NCI-H446 treated with DMSO at 0.1 percent for 48 hours (cell line): ENCODE results near the gene ZBED1.
"Not testable (repeated sequence)": the region's sequence is repeated elsewhere in the genome, so short reads cannot be mapped to it uniquely, and the experiment has no call there.

ENCODE experiments used
- DNase-seq: peaks from one replicate; lab custom pipeline; 2025; lab: John Stamatoyannopoulos, UW

ZBED1 gene

DNA sequence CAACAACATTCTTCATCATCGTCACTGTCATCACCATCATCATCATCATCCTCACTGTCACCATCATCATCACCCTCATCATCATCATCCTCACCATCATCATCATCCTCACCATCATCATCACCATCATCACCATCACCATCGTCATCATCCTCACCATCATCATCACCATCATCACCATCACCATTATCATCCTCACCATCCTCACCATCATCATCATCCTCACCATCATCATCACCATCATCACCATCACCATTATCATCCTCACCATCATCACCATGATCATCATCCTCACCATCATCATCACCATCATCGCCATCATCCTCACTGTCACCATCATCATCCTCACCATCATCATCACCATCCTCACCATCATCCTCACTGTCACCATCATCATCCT lies 18.9 kb upstream of the ZBED1 start:
- DNase-seq = not testable (repeated sequence)

DNA sequence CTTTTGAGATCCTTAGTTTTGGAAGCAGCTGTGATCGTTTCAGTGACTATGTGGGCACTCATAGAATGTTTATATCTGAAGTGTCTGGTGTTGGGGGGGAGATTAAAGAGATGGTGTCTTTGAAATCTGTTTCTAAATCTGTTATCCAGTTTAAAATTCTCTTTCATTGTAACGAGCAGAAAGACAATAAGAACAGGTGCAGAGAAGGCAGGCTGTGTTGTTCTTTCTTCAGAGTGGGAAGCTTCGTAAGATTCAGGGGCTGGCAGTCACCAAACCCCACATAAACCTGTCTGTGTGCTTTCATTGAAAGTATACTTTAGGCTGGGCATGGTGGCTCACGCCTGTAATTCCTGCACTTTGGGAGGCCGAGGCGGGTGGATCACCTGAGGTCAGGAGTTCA lies 16.3 kb upstream of the ZBED1 start:
- DNase-seq = no peak

DNA sequence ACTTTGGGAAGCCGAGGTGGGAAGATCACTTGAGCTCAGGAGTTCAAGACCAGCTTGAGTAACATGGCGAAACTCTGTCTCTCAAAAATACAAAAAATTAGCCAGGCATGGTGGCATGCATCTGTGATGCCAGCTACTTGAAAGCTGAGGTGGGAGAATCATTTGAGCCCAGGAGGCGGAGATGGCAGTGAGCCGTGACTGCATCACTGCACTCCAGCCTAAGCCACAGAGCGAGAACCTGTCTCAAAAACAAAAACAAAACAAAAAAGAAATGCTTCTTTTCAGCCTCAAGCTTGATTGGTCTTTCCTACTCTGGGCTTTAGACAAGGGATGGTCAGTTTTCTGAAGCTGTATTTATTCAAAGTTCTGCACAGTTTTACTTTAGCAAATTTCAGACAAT lies 15.8 kb upstream of the ZBED1 start:
- DNase-seq = no peak

DNA sequence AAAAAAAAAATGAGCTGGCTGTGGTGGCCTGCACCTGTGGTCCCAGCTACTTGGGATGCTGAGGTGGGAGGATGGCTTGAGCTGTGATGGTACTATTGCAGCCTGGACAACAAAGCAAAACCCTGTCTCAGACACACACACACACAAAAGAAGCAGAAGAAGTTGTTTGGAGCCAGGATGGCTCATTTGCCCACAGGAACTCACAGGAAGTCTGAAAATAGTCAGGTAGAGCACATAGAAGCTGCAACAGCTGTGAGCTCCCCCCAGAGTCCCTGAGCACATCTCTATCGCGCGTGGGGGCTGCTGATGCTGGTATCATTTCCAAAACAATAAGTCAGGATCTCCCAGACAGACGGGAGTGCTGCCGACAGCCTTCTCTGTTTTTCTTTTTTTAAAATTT lies 13.4 kb upstream of the ZBED1 start:
- no peak for DNase-seq

DNA sequence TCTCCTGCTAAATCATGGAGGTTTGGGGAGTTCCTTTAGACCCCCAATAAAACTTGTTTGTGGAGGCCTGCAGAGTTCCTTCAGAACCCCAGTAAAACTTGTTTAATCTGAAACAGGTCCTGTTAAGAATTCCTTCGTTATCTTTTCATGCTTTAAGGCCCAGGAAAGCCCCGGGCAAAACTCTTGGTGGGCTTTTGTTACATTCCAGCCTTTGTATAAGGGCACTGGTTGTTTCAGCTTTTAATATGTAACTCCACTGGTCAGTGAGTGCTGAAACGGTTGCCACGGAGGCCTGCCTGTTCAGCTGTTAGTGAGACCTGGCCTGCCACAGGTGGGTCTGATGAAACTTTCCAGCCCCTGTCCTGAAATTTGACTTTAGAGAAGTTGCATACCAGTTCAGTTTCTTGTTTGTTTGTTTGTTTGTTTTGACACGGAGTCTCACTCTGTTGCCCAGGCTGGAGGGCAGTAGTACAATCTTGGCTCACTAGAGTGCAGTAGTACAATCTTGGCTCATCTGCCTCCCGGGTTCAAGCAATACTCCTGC lies 12.4 kb upstream of the ZBED1 start:
- no peak for DNase-seq

DNA sequence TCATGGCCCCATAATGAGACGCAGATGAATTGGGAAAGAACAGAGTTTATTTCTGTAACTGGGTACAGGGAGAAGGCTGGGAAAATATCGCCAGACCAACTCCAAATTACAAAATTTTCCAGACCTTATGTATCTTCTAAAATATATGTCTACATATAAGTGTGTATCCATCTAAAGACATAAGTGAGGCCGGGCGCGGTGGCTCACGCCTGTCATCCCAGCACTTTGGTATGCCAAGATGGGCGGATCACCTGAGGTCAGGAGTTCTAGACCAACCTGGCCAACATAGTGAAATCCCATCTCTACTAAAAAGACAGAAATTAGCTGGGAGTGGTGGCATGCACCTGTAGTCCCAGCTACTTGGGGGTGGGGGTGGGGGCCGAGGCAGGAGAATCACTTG lies 11.7 kb upstream of the ZBED1 start:
- no peak for DNase-seq

DNA sequence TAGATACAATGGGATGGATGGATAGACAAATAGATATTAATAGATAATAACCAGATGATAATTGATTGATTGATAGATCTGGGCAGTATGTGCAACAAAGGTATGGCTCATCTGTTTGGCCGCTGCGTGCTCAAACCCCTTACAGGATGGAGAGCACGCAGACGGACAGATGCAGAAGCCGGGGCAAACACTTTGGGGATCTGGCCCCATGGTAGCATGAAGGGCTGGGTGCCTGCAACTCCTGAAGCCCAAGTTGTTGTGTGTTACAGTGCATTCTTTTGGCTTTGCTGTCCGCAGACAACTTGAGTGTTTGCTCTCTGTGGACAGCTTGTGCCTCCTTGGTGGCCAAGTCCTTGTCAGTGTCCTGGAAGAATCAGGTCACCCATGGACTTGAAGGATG lies 10.6 kb upstream of the ZBED1 start:
- DNase-seq = no peak

DNA sequence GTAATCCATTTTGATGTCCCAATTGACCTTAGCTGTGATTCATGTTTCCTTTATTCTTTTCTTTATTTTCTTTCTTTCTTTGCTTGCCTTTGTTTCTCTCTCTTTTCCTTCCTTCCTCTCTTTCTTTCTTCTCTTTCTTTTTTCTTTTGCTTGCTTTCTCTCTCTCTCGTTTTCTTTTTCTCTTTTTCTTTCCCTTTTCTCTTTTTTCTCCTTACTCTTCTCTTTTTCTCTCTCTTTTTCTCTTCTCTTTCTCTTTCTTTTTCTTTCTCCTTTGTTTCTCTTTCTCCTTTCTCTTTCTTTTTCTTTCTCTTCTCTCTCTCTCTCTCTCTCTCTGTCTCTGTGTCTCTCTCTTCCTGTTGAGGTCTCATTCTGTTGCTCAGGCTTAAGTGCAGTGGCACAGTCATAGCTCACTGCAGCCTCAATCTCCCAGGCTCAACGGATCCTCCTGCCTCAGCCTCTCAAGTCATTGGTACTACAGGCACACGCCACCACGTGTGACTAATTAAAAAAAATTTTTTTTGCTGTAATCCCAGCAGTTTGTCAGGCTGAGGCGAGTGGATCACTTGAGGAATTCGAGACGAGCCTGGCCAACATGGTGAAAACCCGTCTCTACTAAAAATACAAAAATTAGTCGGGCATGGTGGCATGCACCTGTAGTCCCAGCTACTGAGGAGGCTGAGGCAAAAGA lies 8.0 kb upstream of the ZBED1 start:
- DNase-seq = no peak

DNA sequence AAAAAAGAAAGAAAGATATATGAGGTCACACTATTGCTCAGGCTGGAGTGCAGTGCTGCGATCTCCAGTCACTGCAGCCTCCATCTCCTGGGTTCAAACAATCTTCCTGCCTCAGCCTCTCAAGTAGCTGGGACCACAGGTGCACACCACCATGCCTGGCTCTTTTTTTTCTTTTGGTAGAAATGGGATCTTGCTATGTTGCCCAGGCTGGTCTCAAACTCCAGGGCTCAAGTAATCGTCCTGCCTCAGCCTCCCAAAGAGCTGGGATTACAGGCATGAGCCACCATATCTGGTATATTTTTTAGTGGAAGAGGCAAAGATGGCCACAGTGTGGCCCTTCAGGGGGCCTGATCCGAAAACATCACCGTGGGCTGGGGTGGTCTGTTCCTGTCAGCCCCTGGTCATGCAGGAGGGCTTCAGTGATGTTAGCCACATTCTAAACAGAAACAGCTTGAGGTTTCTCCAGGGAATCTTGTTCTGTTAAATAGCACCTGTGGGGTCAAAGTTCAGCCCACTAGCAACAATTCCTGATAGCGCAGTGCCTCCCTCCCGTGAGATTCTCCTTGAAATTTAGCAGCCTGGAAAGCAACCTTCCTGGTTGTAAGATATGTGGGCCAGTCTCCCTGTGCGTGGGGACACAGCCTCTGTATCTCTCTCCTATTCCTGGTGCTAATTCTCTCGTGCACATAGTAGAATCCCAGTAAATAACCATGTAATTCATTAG lies 7.3 kb upstream of the ZBED1 start:
- no peak for DNase-seq

DNA sequence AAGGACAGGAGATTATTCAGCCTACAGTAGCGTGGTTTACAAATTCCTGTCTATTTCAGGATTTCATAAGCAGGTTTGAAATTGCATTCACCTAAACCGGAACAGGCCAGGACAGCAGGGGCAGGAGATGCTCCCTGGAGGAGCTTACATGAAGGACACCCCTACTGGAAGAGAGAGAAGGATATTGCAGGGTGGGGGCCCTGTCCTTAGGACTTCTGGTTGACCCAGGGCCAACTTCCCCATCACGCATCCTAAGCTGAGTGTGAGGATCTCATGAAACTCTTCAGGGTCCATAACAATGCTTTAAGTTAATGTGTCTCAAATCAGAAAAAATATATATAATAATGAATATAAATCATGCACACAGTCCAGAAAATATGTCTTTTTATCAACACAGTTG lies 6.4 kb upstream of the ZBED1 start:
- DNase-seq = no peak

DNA sequence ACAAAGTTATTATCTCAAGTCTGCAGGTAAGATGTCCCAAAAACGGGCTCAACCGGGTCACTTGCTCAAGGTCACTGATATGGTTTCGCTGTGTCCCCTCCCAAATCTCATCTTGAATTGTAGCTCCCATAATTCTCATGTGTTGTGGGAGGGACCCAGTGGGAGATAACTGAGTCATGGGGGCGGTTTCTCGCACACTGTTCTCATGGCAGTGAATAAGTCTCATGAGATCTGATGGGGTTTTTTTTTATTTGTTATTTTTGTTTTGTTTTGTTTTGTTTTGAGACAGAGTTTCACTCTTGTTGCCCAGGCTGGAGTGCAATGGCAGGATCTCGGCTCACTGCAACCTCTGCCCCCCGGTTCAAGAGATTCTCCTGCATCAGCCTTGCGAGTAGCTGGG lies 4.6 kb upstream of the ZBED1 start:
- DNase-seq = not testable (repeated sequence)

DNA sequence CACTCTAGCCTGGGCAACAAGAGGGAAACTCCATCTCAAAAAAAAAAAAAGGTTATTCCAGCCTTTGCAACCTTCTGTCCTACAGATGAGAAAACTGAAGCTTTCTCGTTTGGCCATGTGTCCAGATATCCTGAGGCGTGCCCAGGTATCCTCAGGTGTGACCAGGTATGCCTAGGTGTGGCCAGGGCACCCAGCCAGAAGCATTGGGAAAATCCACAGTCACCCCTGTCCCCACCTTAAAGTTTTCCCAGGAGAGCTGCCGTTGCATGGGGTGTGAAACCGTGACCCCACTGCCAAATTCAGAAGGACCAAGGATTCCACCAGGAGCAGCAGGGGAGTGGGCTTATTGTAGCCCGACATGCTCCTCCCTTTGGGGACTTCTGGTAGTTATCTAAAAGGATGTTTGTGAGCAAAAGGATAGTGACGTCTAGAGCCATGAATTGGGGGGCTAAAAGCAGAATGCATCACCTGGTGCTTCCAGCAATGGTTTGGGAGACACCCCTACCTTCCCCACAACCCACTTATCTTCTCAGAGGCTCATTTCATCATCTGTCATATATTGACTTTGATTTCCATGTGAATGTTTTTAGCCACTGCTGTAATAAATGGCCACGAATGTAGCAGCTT lies 4.0 kb upstream of the ZBED1 start:
- no peak for DNase-seq

DNA sequence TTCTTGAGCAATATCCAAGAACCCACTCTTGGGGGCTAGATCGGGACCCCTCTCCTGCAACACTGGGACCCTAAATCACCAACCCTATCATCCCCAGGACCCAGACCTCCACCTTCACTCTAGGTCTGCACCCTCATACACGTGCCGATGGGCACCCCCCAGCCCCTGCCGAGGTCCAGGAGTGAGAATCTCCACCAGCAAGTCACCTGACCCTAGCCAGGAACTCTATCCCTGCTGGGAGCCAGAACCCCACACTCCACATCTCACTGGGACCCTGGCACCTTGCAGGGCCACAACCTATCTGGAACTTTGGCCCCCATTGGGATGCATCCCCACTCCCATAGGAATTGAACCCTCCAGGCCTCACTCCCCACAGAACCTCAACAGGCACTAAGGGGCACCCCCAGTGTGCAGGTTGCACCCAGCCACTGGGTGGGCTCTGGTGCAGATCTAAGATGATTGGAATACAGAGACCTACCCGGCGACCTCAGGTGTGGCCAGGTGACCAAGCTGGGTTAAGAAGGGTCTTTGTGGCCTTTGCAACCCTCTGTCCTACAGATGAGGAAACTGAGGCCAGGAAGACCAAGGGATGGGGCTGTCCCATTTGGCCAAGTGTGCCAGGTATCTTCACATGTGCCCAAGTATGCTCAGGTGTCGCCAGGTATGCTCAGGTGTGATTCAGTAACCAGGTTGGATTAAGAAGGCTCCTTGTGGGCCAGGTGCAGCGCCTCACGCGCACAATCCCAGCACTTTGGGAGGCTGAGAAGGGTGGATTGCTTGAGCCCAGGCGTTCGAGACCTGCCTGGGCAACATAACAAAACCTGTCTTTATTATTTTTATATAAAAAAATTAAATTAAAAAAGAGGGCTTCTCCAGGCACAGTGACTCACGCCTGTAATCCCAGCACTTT lies 3.1 kb upstream of the ZBED1 start:
- DNase-seq = no peak

DNA sequence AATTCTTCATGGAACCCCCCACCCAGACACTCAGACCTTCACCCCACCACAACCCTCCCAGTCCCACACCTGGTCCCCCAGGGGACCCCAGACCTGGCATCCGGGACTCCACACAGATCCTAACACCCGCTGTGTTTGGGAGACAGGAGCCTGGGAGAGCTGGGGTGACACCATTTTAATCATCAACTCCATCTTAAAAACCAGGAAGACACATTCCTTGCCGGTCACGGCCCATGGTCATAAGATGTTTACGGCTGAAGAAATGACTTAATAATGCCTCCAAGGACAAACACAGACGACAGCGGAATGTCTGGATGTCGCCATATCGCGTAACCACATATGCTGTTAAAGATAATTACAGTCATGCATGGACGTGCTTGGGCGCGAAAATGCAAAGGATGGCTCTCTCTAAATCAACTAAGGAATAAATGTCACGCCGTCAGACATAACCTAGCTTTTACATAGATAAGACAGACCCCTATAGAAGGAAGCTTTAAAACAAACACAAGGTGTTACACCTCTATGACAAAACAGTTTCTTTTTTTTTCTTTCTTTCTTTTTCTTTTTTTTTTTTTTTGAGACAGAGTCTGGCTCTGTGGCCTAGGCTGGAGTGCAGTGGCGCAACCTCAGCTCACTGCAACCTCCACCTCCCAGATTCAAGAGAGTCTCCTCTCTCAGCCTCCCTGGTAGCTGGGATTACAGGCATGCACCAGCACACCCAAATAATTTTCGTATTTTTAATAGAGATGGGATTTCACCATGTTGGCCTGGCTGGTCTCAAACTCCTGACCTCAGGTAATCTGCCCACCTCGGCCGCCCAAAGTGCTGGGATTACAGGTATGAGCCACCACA lies 2.1 kb upstream of the ZBED1 start:
- DNase-seq = no peak

DNA sequence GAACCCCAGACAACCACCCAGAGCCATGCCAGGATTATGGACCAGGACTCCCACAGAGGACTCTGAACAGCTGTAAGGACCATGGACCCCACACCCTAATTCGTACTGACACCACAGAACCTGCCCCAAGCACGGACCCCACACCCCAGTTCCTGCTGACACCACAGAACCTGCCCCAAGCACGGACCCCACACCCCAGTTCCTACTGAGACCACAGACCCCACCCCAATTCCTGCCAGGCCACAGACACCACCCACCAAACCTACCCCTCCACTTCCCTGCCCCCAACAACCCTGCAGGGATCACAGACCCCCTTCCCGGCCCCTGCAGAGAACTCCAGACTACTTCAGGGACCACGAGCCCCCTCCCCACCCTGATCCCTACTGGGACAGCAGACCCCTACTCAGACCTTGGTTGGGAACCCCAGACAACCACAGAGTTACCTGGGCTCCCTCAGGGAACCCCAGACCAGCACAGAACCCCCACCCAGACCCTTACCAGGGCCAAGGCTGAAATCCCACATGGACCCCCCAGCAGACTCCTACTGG lies 1.4 kb upstream of the ZBED1 start:
- DNase-seq = no peak

DNA sequence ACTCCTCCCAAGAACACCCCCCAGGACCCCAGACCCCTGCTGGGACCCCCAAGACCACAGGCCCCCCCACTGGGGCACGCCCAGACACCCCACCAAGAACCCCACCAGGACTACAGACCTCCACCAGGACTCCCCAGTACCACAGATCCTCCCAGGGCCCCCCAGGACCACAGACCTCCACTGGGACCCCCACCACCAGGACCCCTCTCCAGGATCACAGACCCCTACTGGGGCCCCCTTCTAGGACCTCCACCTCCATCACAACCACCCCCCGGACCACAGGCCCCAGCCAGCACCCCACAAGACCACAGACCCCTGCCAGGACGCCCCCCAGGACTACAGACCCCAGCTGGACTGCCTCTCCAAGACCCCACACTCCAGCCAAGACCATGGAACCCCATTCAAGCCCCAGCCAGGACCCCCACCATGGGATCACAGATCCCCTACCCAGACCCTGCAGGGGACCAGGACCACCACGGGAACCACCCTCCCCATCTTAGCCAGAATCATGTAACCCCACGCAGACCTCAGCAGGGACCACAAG lies 855 bp upstream of the ZBED1 start:
- no peak for DNase-seq

DNA sequence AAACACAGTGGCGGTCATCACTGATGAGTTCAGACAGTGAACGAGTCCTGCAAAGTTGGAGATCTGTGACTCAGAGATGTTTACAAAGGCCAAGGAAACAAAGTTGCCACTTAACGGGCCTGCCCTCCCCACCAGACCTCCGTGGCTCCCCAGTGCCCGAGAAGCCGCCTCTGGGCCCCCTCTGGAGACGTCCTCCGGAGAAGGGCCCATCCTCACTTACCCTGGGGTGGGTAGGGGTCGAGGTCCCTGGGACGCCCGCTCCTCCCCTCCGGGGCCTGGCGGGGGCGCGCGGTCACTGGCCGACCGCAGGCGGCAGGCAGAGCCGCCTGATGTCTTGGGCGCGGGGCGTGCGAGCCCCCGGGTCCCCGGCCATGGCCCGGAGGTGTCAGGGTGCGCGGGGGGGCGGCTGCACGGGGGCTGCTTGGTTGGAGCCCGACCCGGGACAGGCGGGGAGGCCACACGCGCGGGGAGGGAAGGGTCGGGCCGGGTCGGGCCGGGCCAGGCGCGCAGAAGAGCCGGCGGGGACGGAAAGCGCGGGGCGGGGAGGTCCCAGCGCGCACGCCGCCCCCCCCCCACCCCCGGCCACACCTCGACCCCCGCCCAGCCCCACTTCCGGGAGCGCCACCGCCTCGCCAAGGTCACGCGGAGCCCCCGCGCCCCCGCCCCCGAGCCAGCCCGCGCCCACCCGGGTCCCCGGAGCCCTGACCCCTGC lies 529 bp downstream of the ZBED1 start:
- no peak for DNase-seq

DNA sequence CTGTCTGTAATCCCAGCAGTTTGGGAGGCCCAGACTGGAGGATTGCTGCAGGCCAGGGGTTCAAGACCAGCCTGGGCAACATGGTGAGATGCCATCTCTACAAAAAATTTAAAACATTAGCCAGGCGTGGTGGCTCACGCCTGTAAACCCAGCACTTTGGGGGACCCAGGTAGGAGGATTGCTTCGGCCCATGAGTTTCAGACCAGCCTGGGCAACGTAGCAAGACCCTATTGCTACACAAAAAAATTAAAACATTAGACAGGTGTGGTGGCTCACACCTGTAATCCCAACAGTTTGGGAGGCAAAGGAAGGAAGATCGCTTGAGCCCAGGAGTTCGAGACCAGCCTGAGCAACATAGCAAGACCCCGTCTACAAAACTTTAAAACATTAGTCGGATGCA lies 1.3 kb downstream of the ZBED1 start:
- no peak for DNase-seq

DNA sequence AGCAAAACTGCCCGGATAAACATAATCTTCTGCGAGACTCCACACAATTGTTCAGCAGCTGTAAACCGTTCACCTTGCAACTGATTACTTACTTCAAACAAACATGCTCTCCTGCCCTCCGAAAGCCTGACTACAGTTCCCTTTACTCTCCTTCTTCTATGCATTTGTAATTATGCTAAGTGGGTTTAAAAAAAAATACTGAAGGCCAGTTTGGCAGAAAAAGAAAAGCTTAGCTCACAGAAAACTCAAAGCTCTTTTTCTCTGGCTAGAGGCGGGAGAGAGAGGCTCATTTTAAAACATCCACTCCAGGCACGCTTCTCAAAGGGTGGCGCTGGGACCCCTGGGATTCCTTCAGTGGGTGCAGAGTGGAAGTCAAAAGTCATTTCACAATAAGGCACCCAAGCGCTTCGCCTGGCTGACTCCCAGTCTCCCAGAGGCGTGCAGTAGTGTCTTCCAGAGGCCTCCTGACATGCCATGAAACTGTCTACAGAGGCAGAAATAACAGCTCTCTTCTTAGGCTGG lies 1.9 kb downstream of the ZBED1 start:
- DNase-seq = no peak
